ENCODE measurements around the gene RAB30. TPM values are rescaled to one million over a fixed set of nuclear protein-coding genes. Genes with fewer than 3 reads are reported as not detected.
"Not testable (repeated sequence)": the region's sequence is repeated elsewhere in the genome, so short reads cannot be mapped to it uniquely, and the experiment has no call there.

Gene RAB30
- total RNA-seq, 1 experiment from 2014 or later: 15.0 TPM

DNA sequence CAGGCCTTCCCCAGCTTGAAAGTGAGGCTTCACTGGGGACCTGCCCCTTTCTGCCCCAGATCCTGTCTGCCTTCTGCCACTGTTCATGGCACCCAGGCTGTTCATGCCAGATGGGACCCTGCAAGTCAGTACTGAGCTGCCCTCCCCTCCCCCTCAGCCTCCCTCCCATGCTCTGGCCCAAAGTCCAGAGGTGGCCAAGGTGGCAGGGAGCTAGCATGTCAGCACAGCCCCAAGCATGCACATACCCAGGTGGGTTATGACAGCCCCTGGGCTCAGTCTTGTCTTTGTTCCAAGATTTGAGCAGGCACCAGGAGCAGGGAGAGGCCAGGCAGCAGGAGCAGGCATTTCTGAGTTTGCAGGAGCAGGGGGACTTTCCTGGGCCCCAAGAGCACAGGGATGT is 126.0 kb downstream of the RAB30 start:
- ChIA-PET POLR2A (ENCODE audit: low non-redundant PET) (no interaction called here), CTCF (no interaction called here)
- DNase-seq (ENCODE audit: low spot score): no peak
- no TSS peak for BruUV-seq (replicated peaks)
- intact Hi-C loops (cut with micrococcal nuclease; ENCODE audit: unreplicated experiment): no loop called here
- Histone ChIP-seq H3K4me3 (ENCODE audit: low read depth, low read length, poor library complexity, severe bottlenecking) (no peak overlapping the region), H3K36me3 (ENCODE audit: insufficient read depth, low read length, poor library complexity, severe bottlenecking) (no peaks in the 10 kb centered on the region), H3K27me3 (replicated peaks; ENCODE audit: insufficient read depth, low read depth, low read length, poor library complexity) (no peaks in the 10 kb centered on the region), H3K4me1 (ENCODE audit: insufficient read depth, low read length, poor library complexity, severe bottlenecking) (no peaks in the 10 kb centered on the region), H3K9me3 (ENCODE audit: low read depth, low read length, poor library complexity, severe bottlenecking) (no peaks in the 10 kb centered on the region), H3K27ac (ENCODE audit: low read depth, low read length, poor library complexity, severe bottlenecking) (no peak overlapping the region)
- TF ChIP-seq, protein P1, sequence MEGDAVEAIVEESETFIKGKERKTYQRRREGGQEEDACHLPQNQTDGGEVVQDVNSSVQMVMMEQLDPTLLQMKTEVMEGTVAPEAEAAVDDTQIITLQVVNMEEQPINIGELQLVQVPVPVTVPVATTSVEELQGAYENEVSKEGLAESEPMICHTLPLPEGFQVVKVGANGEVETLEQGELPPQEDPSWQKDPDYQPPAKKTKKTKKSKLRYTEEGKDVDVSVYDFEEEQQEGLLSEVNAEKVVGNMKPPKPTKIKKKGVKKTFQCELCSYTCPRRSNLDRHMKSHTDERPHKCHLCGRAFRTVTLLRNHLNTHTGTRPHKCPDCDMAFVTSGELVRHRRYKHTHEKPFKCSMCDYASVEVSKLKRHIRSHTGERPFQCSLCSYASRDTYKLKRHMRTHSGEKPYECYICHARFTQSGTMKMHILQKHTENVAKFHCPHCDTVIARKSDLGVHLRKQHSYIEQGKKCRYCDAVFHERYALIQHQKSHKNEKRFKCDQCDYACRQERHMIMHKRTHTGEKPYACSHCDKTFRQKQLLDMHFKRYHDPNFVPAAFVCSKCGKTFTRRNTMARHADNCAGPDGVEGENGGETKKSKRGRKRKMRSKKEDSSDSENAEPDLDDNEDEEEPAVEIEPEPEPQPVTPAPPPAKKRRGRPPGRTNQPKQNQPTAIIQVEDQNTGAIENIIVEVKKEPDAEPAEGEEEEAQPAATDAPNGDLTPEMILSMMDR (conservative IDR thresholded peaks at IDR 0.05; ENCODE audit: low read depth, low read length): no peak
- no peak for TF ChIP-seq EZH2 (IDR thresholded peaks at IDR 0.05; ENCODE audit: borderline replicate concordance, low read depth, low read length, poor library complexity, severe bottlenecking)

GRCh38 chr11:82945041-82945440 is 126.7 kb downstream of the RAB30 start:
- H3K36me3 ChIP-seq (ENCODE audit: insufficient read depth, low read length, poor library complexity, severe bottlenecking); H3K4me1 ChIP-seq (ENCODE audit: insufficient read depth, low read length, poor library complexity, severe bottlenecking); DNase-seq (ENCODE audit: low spot score); intact Hi-C loops (cut with micrococcal nuclease; ENCODE audit: unreplicated experiment); H3K9me3 ChIP-seq (ENCODE audit: low read depth, low read length, poor library complexity, severe bottlenecking); BruUV-seq (replicated peaks); POLR2A ChIA-PET (ENCODE audit: low non-redundant PET); H3K4me3 ChIP-seq (ENCODE audit: low read depth, low read length, poor library complexity, severe bottlenecking); H3K27ac ChIP-seq (ENCODE audit: low read depth, low read length, poor library complexity, severe bottlenecking); H3K27me3 ChIP-seq (replicated peaks; ENCODE audit: insufficient read depth, low read depth, low read length, poor library complexity): not testable (repeated sequence)
- CTCF ChIA-PET: interaction anchor here (0.6 kb wide), 1 partner anchor 348 kb away, joined by 6 read pairs; no protein-coding TSS in a partner anchor

- Histone ChIP-seq H3K9me3 (ENCODE audit: low read depth, low read length, poor library complexity, severe bottlenecking) (no peaks in the 10 kb centered on the region), H3K36me3 (ENCODE audit: insufficient read depth, low read length, poor library complexity, severe bottlenecking) (no peaks in the 10 kb centered on the region), H3K4me3 (ENCODE audit: low read depth, low read length, poor library complexity, severe bottlenecking) (no peak overlapping the region), H3K27me3 (replicated peaks; ENCODE audit: insufficient read depth, low read depth, low read length, poor library complexity) (no peaks in the 10 kb centered on the region), H3K4me1 (ENCODE audit: insufficient read depth, low read length, poor library complexity, severe bottlenecking) (no peaks in the 10 kb centered on the region), H3K27ac (ENCODE audit: low read depth, low read length, poor library complexity, severe bottlenecking) (no peak overlapping the region)
- POLR2A ChIA-PET (ENCODE audit: low non-redundant PET): no interaction called here
- intact Hi-C loops (cut with micrococcal nuclease; ENCODE audit: unreplicated experiment): no loop called here
- no peak for TF ChIP-seq EZH2 (IDR thresholded peaks at IDR 0.05; ENCODE audit: borderline replicate concordance, low read depth, low read length, poor library complexity, severe bottlenecking)
- TF ChIP-seq, protein P1 (conservative IDR thresholded peaks at IDR 0.05; ENCODE audit: low read depth, low read length): no peak
- no TSS peak for BruUV-seq (replicated peaks)
- CTCF ChIA-PET: no interaction called here
- DNase-seq (ENCODE audit: low spot score): no peak
These were observed 127.5 kb downstream of the RAB30 start for GRCh38 chr11:82944198-82944597.

DNA sequence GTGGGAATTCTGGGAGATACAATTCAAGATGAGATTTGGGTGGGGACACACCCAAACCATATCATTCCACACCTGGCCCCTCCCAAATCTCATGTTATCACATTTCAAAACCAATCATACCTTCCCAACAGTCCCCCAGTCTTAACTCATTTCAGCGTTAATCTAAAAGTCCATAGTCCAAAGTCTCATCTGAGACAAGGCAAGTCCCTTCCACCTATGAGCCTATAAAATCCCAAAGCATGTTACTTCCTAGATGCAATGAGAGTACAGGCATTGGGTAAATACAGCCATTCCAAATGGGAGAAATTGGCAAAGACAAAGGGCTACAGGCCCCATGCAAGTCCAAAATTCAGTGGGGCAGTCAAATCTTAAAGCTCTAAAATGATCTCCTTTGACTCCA is 128.3 kb downstream of the RAB30 start:
- intact Hi-C loops (cut with micrococcal nuclease; ENCODE audit: unreplicated experiment); H3K4me1 ChIP-seq (ENCODE audit: insufficient read depth, low read length, poor library complexity, severe bottlenecking); H3K27ac ChIP-seq (ENCODE audit: low read depth, low read length, poor library complexity, severe bottlenecking); POLR2A ChIA-PET (ENCODE audit: low non-redundant PET); H3K27me3 ChIP-seq (replicated peaks; ENCODE audit: insufficient read depth, low read depth, low read length, poor library complexity); DNase-seq (ENCODE audit: low spot score); CTCF ChIA-PET; BruUV-seq (replicated peaks); H3K4me3 ChIP-seq (ENCODE audit: low read depth, low read length, poor library complexity, severe bottlenecking); H3K36me3 ChIP-seq (ENCODE audit: insufficient read depth, low read length, poor library complexity, severe bottlenecking); H3K9me3 ChIP-seq (ENCODE audit: low read depth, low read length, poor library complexity, severe bottlenecking): not testable (repeated sequence)

Measured in A673 (cell line).